Neural cell (in vitro differentiated cells): ENCODE data around the gene ADAD2. TPM values are rescaled to one million over a fixed set of nuclear protein-coding genes. Genes with fewer than 3 reads are reported as not detected.

Experiments
- H2AFZ ChIP-seq: fragments of 200-600, 300-800 bp; sonication (generic), shearing (Covaris generic); 2 replicates; pipeline ENCODE4 v1.6.0; 2014; ENCODE audit warnings: low read depth, mild to moderate bottlenecking, antibody characterized with exemption, low read length, moderate library complexity
- H3F3A ChIP-seq: fragments of 200-600 bp; shearing (Covaris generic); 2 replicates; pipeline ENCODE4 v1.6.1; 2016; ENCODE audit warnings: mild to moderate bottlenecking, moderate library complexity, mixed read lengths, antibody characterized with exemption, low read length; ENCODE audit not compliant: insufficient read depth, poor library complexity, severe bottlenecking
- H3K27ac ChIP-seq: fragments of 200-600, 300-800 bp; sonication (generic), shearing (Covaris generic); 2 replicates; pipeline ENCODE4 v1.5.1; 2014; ENCODE audit warnings: mild to moderate bottlenecking, low read length, moderate library complexity
- H3K27me3 ChIP-seq: fragments of 300-800, 200-600 bp; sonication (generic), shearing (Covaris generic); 2 replicates; pipeline ENCODE4 v1.6.0; 2014; ENCODE audit warnings: mild to moderate bottlenecking, low read depth, low read length, moderate library complexity; ENCODE audit not compliant: insufficient read depth
- H3K36me3 ChIP-seq: fragments of 300-800, 200-600 bp; sonication (generic), shearing (Covaris generic); 2 replicates; pipeline ENCODE4 v1.5.1; 2014; ENCODE audit warnings: mild to moderate bottlenecking, antibody characterized with exemption, low read length, moderate library complexity; ENCODE audit not compliant: insufficient read depth
- H3K4me2 ChIP-seq: fragments of 300-800, 200-600 bp; sonication (generic), shearing (Covaris generic); 2 replicates; pipeline ENCODE4 v1.6.0; 2014; ENCODE audit warnings: mild to moderate bottlenecking, low read length
- H3K4me3 ChIP-seq: fragments of 300-800, 200-600 bp; sonication (generic), shearing (Covaris generic); 2 replicates; pipeline ENCODE4 v1.5.1; 2014; ENCODE audit warnings: mild to moderate bottlenecking, low read length, moderate library complexity
- H3K79me2 ChIP-seq: fragments of 200-600 bp; shearing (Covaris generic); replicated peaks from 2 replicates; pipeline ENCODE4 v1.6.0; 2014; ENCODE audit warnings: mild to moderate bottlenecking, low read length, moderate library complexity; ENCODE audit not compliant: insufficient read depth
- H3K9ac ChIP-seq: fragments of 300-800, 200-600 bp; sonication (generic), shearing (Covaris generic); 2 replicates; pipeline ENCODE4 v1.6.1; 2016; ENCODE audit warnings: mild to moderate bottlenecking, low read length, mixed read lengths
- H3K9me2 ChIP-seq: fragments of 200-600 bp; shearing (Covaris generic); 2 replicates; pipeline ENCODE4 v1.6.1; 2016; ENCODE audit warnings: mild to moderate bottlenecking, low read length, mixed read lengths; ENCODE audit not compliant: insufficient read depth
- H3K9me3 ChIP-seq: fragments of 200-600, 300-800 bp; sonication (generic), shearing (Covaris generic); 2 replicates; pipeline ENCODE4 v1.6.1; 2016; ENCODE audit warnings: mild to moderate bottlenecking, mixed run types, low read length, moderate library complexity, mixed read lengths
- H4K20me1 ChIP-seq: fragments of 200-600 bp; shearing (Covaris generic); 2 replicates; pipeline ENCODE4 v1.6.1; 2016; ENCODE audit warnings: mild to moderate bottlenecking, mixed run types; ENCODE audit not compliant: insufficient read depth
- EP300 ChIP-seq: fragments of 450-650 bp; conservative IDR thresholded peaks from 2 replicates; pipeline ENCODE4 v1.6.1; 2014; ENCODE audit warnings: antibody characterized with exemption, mild to moderate bottlenecking, moderate library complexity; ENCODE audit not compliant: poor library complexity, severe bottlenecking
- EZH2 ChIP-seq: fragments of 200-600, 300-800 bp; shearing (Covaris generic), sonication (generic); IDR thresholded peaks from 2 replicates; pipeline ENCODE4 v1.6.1; 2014; ENCODE audit warnings: antibody characterized with exemption, low read length, borderline replicate concordance, mild to moderate bottlenecking; ENCODE audit not compliant: insufficient read depth, poor library complexity, severe bottlenecking
- MXI1 ChIP-seq: fragments of 450-650 bp; conservative IDR thresholded peaks from 2 replicates; pipeline ENCODE4 v1.6.1; 2014; ENCODE audit warnings: antibody characterized with exemption, mild to moderate bottlenecking; ENCODE audit not compliant: poor library complexity, severe bottlenecking
- POLR2AphosphoS5 ChIP-seq: IDR thresholded peaks from 2 replicates; pipeline ENCODE4 v1.6.1; 2012
- RAD21 ChIP-seq: fragments of 450-650 bp; conservative IDR thresholded peaks from 2 replicates; pipeline ENCODE4 v1.6.1; 2014; ENCODE audit warnings: antibody characterized with exemption, mild to moderate bottlenecking, moderate library complexity
- SMC3 ChIP-seq: fragments of 450-650 bp; conservative IDR thresholded peaks from 2 replicates; pipeline ENCODE4 v1.6.1; 2014; ENCODE audit warnings: antibody characterized with exemption, mild to moderate bottlenecking, moderate library complexity; ENCODE audit not compliant: poor library complexity
- TAF1 ChIP-seq: IDR thresholded peaks from 2 replicates; pipeline ENCODE4 v1.6.1; 2012; ENCODE audit warnings: low read depth
- polyA plus RNA-seq: library from polyadenylated mRNA; depleted of rRNA; stranded (reverse); fragments of >200 nt; gene quantifications from 2 replicates; pipeline ENCODE4 v1.2.3, GENCODE V29; 2014
- TF ChIP-seq, protein P1 (sequence below): fragments of 450-650 bp; IDR thresholded peaks from 2 replicates; pipeline ENCODE4 v1.5.1; 2014; ENCODE audit warnings: antibody characterized with exemption, mild to moderate bottlenecking, moderate library complexity; ENCODE audit not compliant: poor library complexity, severe bottlenecking
- TF ChIP-seq, protein P2 (sequence below): IDR thresholded peaks from 2 replicates; pipeline ENCODE4 v1.6.1; 2012; ENCODE audit warnings: borderline replicate concordance

ADAD2 gene
- polyA plus RNA-seq, 1 donor from 2014 or later: not detected

DNA sequence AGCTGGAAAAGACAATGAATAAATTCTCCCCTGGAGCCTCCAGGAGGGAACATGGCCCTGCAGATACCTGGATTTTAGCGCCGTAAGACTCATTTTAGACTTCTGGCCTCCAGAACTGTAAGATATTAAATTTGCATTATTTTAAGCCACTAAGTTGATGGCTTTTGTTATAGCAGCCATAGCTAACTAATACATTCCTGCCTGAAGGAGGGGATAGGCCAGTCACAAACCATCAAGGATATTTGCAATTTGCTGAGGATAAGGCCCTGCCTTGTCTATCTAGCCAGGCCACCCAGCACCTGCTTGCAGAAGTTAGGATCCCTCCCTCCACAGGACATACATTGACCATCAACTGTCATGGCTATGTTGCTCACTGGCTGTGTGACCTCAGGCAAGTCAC is 53.8 kb downstream of the ADAD2 start:
- H3K4me3 ChIP-seq: no peak overlapping the region

DNA sequence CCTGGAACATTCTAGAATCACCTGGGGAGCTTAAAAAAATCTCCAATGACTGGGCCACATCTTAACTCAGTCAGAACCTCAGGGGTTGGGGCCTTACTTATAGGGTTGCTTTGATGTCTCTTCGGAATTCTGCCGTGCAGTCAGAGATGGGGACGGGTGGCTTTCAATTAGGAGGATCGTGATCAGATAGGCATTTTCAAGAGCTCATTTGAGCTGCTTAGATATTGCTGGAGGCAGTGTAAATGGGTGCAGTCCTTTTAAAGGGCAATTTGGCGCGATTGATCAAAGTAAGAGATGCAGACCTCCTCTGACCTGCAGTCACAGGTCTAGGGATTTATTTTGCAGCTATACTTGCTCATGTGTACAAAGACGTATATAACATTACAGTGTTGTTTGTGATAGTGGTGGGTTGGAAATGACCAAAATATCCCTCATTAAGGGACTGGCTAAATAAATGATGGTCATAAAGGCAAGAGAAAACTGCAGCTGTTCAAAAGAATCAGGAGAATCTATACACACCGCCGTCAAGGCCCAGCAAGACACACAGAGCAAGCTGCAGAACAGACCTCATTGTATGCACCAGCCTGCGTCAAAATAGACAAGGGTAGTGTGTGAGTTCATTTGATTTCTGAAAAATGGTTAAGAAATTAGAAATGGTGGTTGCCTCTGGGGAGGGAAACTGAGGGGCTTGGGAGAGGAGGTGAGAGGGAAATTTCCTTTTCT is 55.2 kb downstream of the ADAD2 start:
- Histone ChIP-seq H3K4me3 (no peak overlapping the region), H2AFZ (no peak overlapping the region), H3F3A (no peaks in the 10 kb centered on the region), H4K20me1 (no peaks in the 10 kb centered on the region), H3K36me3 (no peaks in the 10 kb centered on the region), H3K27me3 (no peaks in the 10 kb centered on the region), H3K27ac (no peak overlapping the region), H3K9ac (no peak overlapping the region), H3K4me2 (no peak overlapping the region), H3K9me3 (no peaks in the 10 kb centered on the region), H3K9me2 (no peaks in the 10 kb centered on the region), H3K79me2 (no peaks in the 10 kb centered on the region)
- no peak for TF ChIP-seq POLR2AphosphoS5
- no peak for TF ChIP-seq EP300
- TF ChIP-seq, protein P1, sequence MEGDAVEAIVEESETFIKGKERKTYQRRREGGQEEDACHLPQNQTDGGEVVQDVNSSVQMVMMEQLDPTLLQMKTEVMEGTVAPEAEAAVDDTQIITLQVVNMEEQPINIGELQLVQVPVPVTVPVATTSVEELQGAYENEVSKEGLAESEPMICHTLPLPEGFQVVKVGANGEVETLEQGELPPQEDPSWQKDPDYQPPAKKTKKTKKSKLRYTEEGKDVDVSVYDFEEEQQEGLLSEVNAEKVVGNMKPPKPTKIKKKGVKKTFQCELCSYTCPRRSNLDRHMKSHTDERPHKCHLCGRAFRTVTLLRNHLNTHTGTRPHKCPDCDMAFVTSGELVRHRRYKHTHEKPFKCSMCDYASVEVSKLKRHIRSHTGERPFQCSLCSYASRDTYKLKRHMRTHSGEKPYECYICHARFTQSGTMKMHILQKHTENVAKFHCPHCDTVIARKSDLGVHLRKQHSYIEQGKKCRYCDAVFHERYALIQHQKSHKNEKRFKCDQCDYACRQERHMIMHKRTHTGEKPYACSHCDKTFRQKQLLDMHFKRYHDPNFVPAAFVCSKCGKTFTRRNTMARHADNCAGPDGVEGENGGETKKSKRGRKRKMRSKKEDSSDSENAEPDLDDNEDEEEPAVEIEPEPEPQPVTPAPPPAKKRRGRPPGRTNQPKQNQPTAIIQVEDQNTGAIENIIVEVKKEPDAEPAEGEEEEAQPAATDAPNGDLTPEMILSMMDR: no peak
- TF ChIP-seq RAD21: no peak
- TF ChIP-seq, protein P2, sequence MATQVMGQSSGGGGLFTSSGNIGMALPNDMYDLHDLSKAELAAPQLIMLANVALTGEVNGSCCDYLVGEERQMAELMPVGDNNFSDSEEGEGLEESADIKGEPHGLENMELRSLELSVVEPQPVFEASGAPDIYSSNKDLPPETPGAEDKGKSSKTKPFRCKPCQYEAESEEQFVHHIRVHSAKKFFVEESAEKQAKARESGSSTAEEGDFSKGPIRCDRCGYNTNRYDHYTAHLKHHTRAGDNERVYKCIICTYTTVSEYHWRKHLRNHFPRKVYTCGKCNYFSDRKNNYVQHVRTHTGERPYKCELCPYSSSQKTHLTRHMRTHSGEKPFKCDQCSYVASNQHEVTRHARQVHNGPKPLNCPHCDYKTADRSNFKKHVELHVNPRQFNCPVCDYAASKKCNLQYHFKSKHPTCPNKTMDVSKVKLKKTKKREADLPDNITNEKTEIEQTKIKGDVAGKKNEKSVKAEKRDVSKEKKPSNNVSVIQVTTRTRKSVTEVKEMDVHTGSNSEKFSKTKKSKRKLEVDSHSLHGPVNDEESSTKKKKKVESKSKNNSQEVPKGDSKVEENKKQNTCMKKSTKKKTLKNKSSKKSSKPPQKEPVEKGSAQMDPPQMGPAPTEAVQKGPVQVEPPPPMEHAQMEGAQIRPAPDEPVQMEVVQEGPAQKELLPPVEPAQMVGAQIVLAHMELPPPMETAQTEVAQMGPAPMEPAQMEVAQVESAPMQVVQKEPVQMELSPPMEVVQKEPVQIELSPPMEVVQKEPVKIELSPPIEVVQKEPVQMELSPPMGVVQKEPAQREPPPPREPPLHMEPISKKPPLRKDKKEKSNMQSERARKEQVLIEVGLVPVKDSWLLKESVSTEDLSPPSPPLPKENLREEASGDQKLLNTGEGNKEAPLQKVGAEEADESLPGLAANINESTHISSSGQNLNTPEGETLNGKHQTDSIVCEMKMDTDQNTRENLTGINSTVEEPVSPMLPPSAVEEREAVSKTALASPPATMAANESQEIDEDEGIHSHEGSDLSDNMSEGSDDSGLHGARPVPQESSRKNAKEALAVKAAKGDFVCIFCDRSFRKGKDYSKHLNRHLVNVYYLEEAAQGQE: no peak
- no peak for TF ChIP-seq SMC3

More for the DNA sequence above, 53.8 kb downstream of the ADAD2 start:
- no peaks in the 10 kb centered on the region for H4K20me1 ChIP-seq
- no peaks in the 10 kb centered on the region for H3K36me3 ChIP-seq
- no peak overlapping the region for H2AFZ ChIP-seq
- H3F3A ChIP-seq: no peaks in the 10 kb centered on the region
- no peaks in the 10 kb centered on the region for H3K27me3 ChIP-seq
- H3K27ac ChIP-seq: no peak overlapping the region
- no peak overlapping the region for H3K4me2 ChIP-seq
- no peak overlapping the region for H3K9ac ChIP-seq
- H3K9me3 ChIP-seq: no peaks in the 10 kb centered on the region
- H3K9me2 ChIP-seq: no peaks in the 10 kb centered on the region
- TF ChIP-seq EP300 (no peak), RAD21 (no peak), TAF1 (no peak), POLR2AphosphoS5 (no peak), EZH2 (no peak), SMC3 (no peak), MXI1 (no peak)
- TF ChIP-seq, protein P2: no peak
- H3K79me2 ChIP-seq: no peaks in the 10 kb centered on the region
